ENCODE data around the gene PPP3CB. TPM values are rescaled to one million over a fixed set of nuclear protein-coding genes. Genes with fewer than 3 reads are reported as not detected.
"Not testable (repeated sequence)": the region's sequence is repeated elsewhere in the genome, so short reads cannot be mapped to it uniquely, and the experiment has no call there.

PPP3CB gene
- total RNA-seq, 1 donor from 2014 or later: 67.7 TPM

- DNase-seq (no peak), ATAC-seq (peak; percentile 76)
- intact Hi-C loops (cut with micrococcal nuclease): no loop called here
Measured at GRCh38 chr10:73432646-73433537, 62.9 kb downstream of the PPP3CB start.

- DNase-seq (no peak), ATAC-seq (no peak)
- intact Hi-C loops (cut with micrococcal nuclease): no loop called here
Measured at GRCh38 chr10:73426318-73426717, 69.5 kb downstream of the PPP3CB start.

- no peak for DNase-seq
- intact Hi-C loops (cut with micrococcal nuclease): no loop called here
- no peak for ATAC-seq
Measured at GRCh38 chr10:73424478-73424877, 71.3 kb downstream of the PPP3CB start.

- ATAC-seq: no peak
- intact Hi-C loops (cut with micrococcal nuclease): no loop called here
- no peak for DNase-seq
Measured at GRCh38 chr10:73423309-73423708, 72.5 kb downstream of the PPP3CB start.

GRCh38 chr10:73416571-73416970, 79.3 kb downstream of the PPP3CB start:
- intact Hi-C loops (cut with micrococcal nuclease): no loop called here
- DNase-seq: no peak

GRCh38 chr10:73414230-73414945, 81.4 kb downstream of the PPP3CB start:
- intact Hi-C loops (cut with micrococcal nuclease): no loop called here
- DNase-seq: no peak
- peak; percentile 31 for ATAC-seq

More at GRCh38 chr10:73416571-73416970, 79.3 kb downstream of the PPP3CB start:
- ATAC-seq: no peak

GRCh38 chr10:73413528-73414229, 82.1 kb downstream of the PPP3CB start, which contains the start of gene ANXA7:
Gene ANXA7, minus strand, starts transcription at chr10:73414058. Its CDS starts 13,202 bp downstream, at chr10:73400856.
- peak; percentile 99 for ATAC-seq

GRCh38 chr10:73413108-73413527, 82.7 kb downstream of the PPP3CB start:
- intact Hi-C loops (cut with micrococcal nuclease): no loop called here
- ATAC-seq: peak; percentile 18
- no peak for DNase-seq

More at GRCh38 chr10:73413528-73414229, 82.1 kb downstream of the PPP3CB start, which contains the start of gene ANXA7:
- peak; percentile 97 for DNase-seq
- intact Hi-C loops (cut with micrococcal nuclease): no loop called here

GRCh38 chr10:73410897-73411296, 84.9 kb downstream of the PPP3CB start:
- ATAC-seq (no peak), DNase-seq (no peak)
- intact Hi-C loops (cut with micrococcal nuclease): no loop called here

GRCh38 chr10:73408978-73409521, 86.8 kb downstream of the PPP3CB start:
- no peak for ATAC-seq
- no peak for DNase-seq
- intact Hi-C loops (cut with micrococcal nuclease): no loop called here

- intact Hi-C loops (cut with micrococcal nuclease): no loop called here
- no peak for ATAC-seq
- DNase-seq: no peak
Measured at GRCh38 chr10:73408061-73408460, 87.8 kb downstream of the PPP3CB start.

GRCh38 chr10:73407495-73407894, 88.3 kb downstream of the PPP3CB start:
- ATAC-seq: no peak
- no peak for DNase-seq
- intact Hi-C loops (cut with micrococcal nuclease): no loop called here

GRCh38 chr10:73406846-73407245, 89.0 kb downstream of the PPP3CB start:
- intact Hi-C loops (cut with micrococcal nuclease): no loop called here
- DNase-seq (no peak), ATAC-seq (no peak)

- ATAC-seq: no peak
- DNase-seq: no peak
- intact Hi-C loops (cut with micrococcal nuclease): no loop called here
Measured at GRCh38 chr10:73405556-73405955, 90.3 kb downstream of the PPP3CB start.

- no peak for ATAC-seq
- intact Hi-C loops (cut with micrococcal nuclease): no loop called here
- DNase-seq: no peak
Measured at GRCh38 chr10:73404690-73405089, 91.1 kb downstream of the PPP3CB start.

- ATAC-seq (no peak), DNase-seq (no peak)
- intact Hi-C loops (cut with micrococcal nuclease): no loop called here
Measured at GRCh38 chr10:73401636-73402035, 94.2 kb downstream of the PPP3CB start.

GRCh38 chr10:73399063-73399462, 96.8 kb downstream of the PPP3CB start:
- intact Hi-C loops (cut with micrococcal nuclease): no loop called here
- no peak for DNase-seq
- no peak for ATAC-seq

GRCh38 chr10:73398024-73398423, 97.8 kb downstream of the PPP3CB start:
- intact Hi-C loops (cut with micrococcal nuclease): no loop called here
- no peak for ATAC-seq
- DNase-seq: no peak

GRCh38 chr10:73394325-73394724, 101.5 kb downstream of the PPP3CB start:
- intact Hi-C loops (cut with micrococcal nuclease); DNase-seq; ATAC-seq: not testable (repeated sequence)
